K562 (cell line): ENCODE measurements around the gene CFAP69. TPM values are rescaled to one million over a fixed set of nuclear protein-coding genes. Genes with fewer than 3 reads are reported as not detected.

ENCODE experiments used
- ATAC-seq: fragments of 200-7000 bp; cut with Tn5 transposase; 3 replicates; pipeline ENCODE4 v1.9.1; 2020; ENCODE audit warnings: moderate library complexity
- BruUV-seq: library from RNA; stranded (reverse); fragments of 400-500 nt; replicated peaks from 2 replicates; lab custom pipeline; 2021; lab: Mats Ljungman, UMichigan
- CTCF ChIA-PET: fragments of 300-600 bp; formaldehyde crosslinking; extraction: SDS; loops from one replicate; lab custom pipeline; 2021; ENCODE audit warnings: low intra/inter-chr PET ratio; lab: Yijun Ruan, JAX
- POLR2A ChIA-PET: fragments of 300-600, 350-650 bp; sonication (Branson Sonifier 250); formaldehyde crosslinking; extraction: SDS; loops from one replicate; lab custom pipeline; 2021; ENCODE audit warnings: antibody characterized with exemption, inconsistent platforms; lab: Yijun Ruan, JAX
- DNase-seq, 4 experiments: peaks; one replicate each; pipeline versions ENCODE4 v3.0.0 to v3.0.0-alpha.2; 2011 to 2018; ENCODE audit warnings: low spot score in 3 of 4, mixed read lengths in 3 of 4; ENCODE audit errors: extremely low read depth in 1 of 4
- FAIRE-seq: peaks from 2 replicates; lab custom pipeline; 2011; peaks lifted over from hg19 to GRCh38; lab: Jason Lieb, UNC
- H2AFZ ChIP-seq: 2 replicates; pipeline ENCODE4 v1.6.0; 2011; ENCODE audit warnings: low read depth, low read length, control low read depth, inconsistent platforms
- H3K27ac ChIP-seq: fragments of 200-600 bp; 3 replicates; pipeline ENCODE4 v1.8.0; 2011; ENCODE audit warnings: low read depth, mild to moderate bottlenecking, control low read depth, inconsistent platforms, low read length, moderate library complexity, mixed read lengths; ENCODE audit errors: extremely low read depth
- H3K27me3 ChIP-seq, 2 experiments: fragments of 300-600 bp in 1 of 2; 2 replicates in 1 of 2; 3 replicates in 1 of 2; pipeline versions ENCODE4 v1.6.0 to v1.8.0; 2011; ENCODE audit warnings: inconsistent platforms in 2 of 2, low read length in 2 of 2, mild to moderate bottlenecking in 1 of 2, mixed read lengths in 1 of 2, moderate library complexity in 1 of 2; ENCODE audit not compliant: control insufficient read depth in 2 of 2, insufficient read depth in 2 of 2
- H3K36me3 ChIP-seq: fragments of 300-600 bp; 3 replicates; pipeline ENCODE4 v1.8.0; 2011; ENCODE audit warnings: mild to moderate bottlenecking, low read length, inconsistent platforms; ENCODE audit not compliant: control insufficient read depth, insufficient read depth
- H3K4me1 ChIP-seq, 2 experiments: fragments of 200-600 bp in 1 of 2; replicated peaks in 1 of 2; 2 replicates in 1 of 2; 3 replicates in 1 of 2; pipeline versions ENCODE4 v1.5.1 to v1.8.0; 2011; ENCODE audit warnings: inconsistent platforms in 2 of 2, low read length in 2 of 2, mild to moderate bottlenecking in 1 of 2, mixed read lengths in 1 of 2, moderate library complexity in 1 of 2; ENCODE audit not compliant: control insufficient read depth in 2 of 2, insufficient read depth in 2 of 2
- H3K4me2 ChIP-seq: 2 replicates; pipeline ENCODE4 v1.6.1; 2011; ENCODE audit warnings: low read length, control low read depth, inconsistent platforms, mixed read lengths; ENCODE audit not compliant: insufficient read depth
- H3K4me3 ChIP-seq: fragments of 200-600 bp; sonication (generic), shearing (Covaris generic); 2 replicates; pipeline ENCODE4 v1.5.1; 2016; ENCODE audit warnings: control low read depth, inconsistent platforms
- H3K79me2 ChIP-seq: fragments of 200-600 bp; 3 replicates; pipeline ENCODE4 v1.8.0; 2011; ENCODE audit warnings: low read length, inconsistent platforms; ENCODE audit not compliant: control insufficient read depth, insufficient read depth
- H3K9ac ChIP-seq, 2 experiments: 2 replicates each; pipeline versions ENCODE4 v1.6.0 to v1.6.1; 2011; ENCODE audit warnings: low read depth in 2 of 2, low read length in 2 of 2, control low read depth in 1 of 2, inconsistent platforms in 1 of 2, mild to moderate bottlenecking in 1 of 2, mixed read lengths in 1 of 2; ENCODE audit not compliant: insufficient read depth in 1 of 2
- H3K9me1 ChIP-seq: one replicate; pipeline ENCODE4 v1.6.0; 2011; ENCODE audit warnings: inconsistent platforms, mild to moderate bottlenecking, low read length, moderate library complexity; ENCODE audit not compliant: control insufficient read depth, insufficient read depth
- H3K9me3 ChIP-seq: replicated peaks from 2 replicates; pipeline ENCODE4 v1.5.1; 2011; ENCODE audit warnings: low read depth, low read length, inconsistent platforms; ENCODE audit not compliant: control insufficient read depth, insufficient read depth
- H4K20me1 ChIP-seq: replicated peaks from 2 replicates; pipeline ENCODE4 v1.6.1; 2011; ENCODE audit warnings: low read length, inconsistent platforms, mixed read lengths; ENCODE audit not compliant: control insufficient read depth, insufficient read depth
- ELF2 ChIP-seq: fragments of 250-450 bp; sonication (Bioruptor Pico); IDR thresholded peaks from 2 replicates; pipeline ENCODE4 v1.5.0; 2021; ENCODE audit warnings: mild to moderate bottlenecking
- HNRNPH1 ChIP-seq: fragments of 200-400 bp; formaldehyde crosslinking; optimal IDR thresholded peaks from 2 replicates; pipeline ENCODE3; 2017; ENCODE audit warnings: low read depth, mild to moderate bottlenecking, low read length, moderate library complexity
- KHSRP ChIP-seq: fragments of 450-650 bp; IDR thresholded peaks from 2 replicates; pipeline ENCODE4 v1.6.1; 2017
- PML ChIP-seq: IDR thresholded peaks from 2 replicates; pipeline ENCODE4 v1.6.1; 2012; ENCODE audit warnings: low read length, inconsistent platforms
- WGBS: fragments of 100-300 bp; shearing (Covaris generic); methylation state at CpG from one replicate; pipeline ENCODE4 v1.1.6; 2016; ENCODE audit warnings: low coverage, mixed read lengths; ENCODE audit not compliant: insufficient coverage; ENCODE audit errors: missing lambda C conversion rate; 5-methylcytosine and 5-hydroxymethylcytosine counted together
- in situ Hi-C: fragments of 300-500 bp; cut with MboI; formaldehyde crosslinking; loops from 4 replicates; pipeline ENCODE4 v1.15.0; 2018; ENCODE audit warnings: inconsistent platforms, mixed read lengths
- intact Hi-C: fragments of 100-400 bp; cut with micrococcal nuclease; formaldehyde crosslinking; loops from 2 replicates; pipeline ENCODE4 v1.14.2; 2022
- polyA plus RNA-seq, 8 experiments: library from polyadenylated mRNA; depleted of rRNA in 4 of 8; stranded (reverse) in 5 of 8; unstranded in 3 of 8; fragments of >200 nt; fragmentation: Nextera tagmentation in 2 of 8; fragmentation: Illumina TruSeq in 1 of 8; extraction: Ambion mirVana in 2 of 8; extraction: Trizol in 1 of 8; gene quantifications; 2 replicates each; pipeline versions ENCODE4 v1.2.1 to v1.2.3, GENCODE V29; 2011 to 2014; ENCODE audit warnings: inconsistent platforms in 1 of 8, missing spikeins in 1 of 8
- total RNA-seq, 7 experiments: library from RNA; depleted of rRNA in 6 of 7; stranded (reverse); fragments of >200 nt in 6 of 7; fragmentation: Illumina TruSeq in 2 of 7; extraction: Trizol in 2 of 7; gene quantifications; 2 replicates each; pipeline versions ENCODE4 v1.2.1 to v1.2.3, GENCODE V29; 2011 to 2021; ENCODE audit warnings: low replicate concordance in 1 of 7
- TF ChIP-seq, protein P1 (sequence below): sonication (generic); formaldehyde crosslinking; IDR thresholded peaks from 2 replicates; pipeline ENCODE4 v1.8.0; 2022; ENCODE audit warnings: mild to moderate bottlenecking, missing genetic modification reagents
- TF ChIP-seq, protein P2 (sequence below): sonication (generic); formaldehyde crosslinking; IDR thresholded peaks from 2 replicates; pipeline ENCODE4 v1.8.1; 2023; ENCODE audit warnings: mild to moderate bottlenecking, missing genetic modification reagents
- TF ChIP-seq, protein P3 (sequence below): fragments of 450-650 bp; IDR thresholded peaks from 2 replicates; pipeline ENCODE4 v1.6.1; 2016; ENCODE audit warnings: mild to moderate bottlenecking, moderate library complexity

The CFAP69 gene
- total and polyA plus RNA-seq, 9 of the 15 experiments (the other 6 are each of a cell fraction or from before 2014, with no cell fraction given), result 0.24 to 5.1 (median 1.7) TPM

DNA sequence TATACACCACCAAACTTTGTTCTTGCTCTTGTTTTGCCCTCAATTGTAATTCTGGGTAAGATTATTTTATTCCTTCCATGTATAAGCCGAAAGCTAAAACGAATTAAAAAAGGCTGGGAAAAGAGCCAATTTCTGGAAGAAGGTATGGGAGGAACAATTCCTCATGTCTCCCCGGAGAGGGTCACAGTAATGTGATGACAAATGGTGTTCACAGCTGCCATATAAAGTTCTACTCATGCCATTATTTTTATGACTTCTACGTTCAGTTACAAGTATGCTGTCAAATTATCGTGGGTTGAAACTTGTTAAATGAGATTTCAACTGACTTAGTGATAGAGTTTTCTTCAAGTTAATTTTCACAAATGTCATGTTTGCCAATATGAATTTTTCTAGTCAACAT is 12.5 kb upstream of the CFAP69 start:
- in situ Hi-C loops, result no loop called here
- TF ChIP-seq PML (no peak), KHSRP (no peak), HNRNPH1 (no peak), ELF2 (CRISPR knock-in tag) (no peak)
- TF ChIP-seq, protein P1, sequence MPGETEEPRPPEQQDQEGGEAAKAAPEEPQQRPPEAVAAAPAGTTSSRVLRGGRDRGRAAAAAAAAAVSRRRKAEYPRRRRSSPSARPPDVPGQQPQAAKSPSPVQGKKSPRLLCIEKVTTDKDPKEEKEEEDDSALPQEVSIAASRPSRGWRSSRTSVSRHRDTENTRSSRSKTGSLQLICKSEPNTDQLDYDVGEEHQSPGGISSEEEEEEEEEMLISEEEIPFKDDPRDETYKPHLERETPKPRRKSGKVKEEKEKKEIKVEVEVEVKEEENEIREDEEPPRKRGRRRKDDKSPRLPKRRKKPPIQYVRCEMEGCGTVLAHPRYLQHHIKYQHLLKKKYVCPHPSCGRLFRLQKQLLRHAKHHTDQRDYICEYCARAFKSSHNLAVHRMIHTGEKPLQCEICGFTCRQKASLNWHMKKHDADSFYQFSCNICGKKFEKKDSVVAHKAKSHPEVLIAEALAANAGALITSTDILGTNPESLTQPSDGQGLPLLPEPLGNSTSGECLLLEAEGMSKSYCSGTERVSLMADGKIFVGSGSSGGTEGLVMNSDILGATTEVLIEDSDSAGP, result no peak
- TF ChIP-seq, protein P2, sequence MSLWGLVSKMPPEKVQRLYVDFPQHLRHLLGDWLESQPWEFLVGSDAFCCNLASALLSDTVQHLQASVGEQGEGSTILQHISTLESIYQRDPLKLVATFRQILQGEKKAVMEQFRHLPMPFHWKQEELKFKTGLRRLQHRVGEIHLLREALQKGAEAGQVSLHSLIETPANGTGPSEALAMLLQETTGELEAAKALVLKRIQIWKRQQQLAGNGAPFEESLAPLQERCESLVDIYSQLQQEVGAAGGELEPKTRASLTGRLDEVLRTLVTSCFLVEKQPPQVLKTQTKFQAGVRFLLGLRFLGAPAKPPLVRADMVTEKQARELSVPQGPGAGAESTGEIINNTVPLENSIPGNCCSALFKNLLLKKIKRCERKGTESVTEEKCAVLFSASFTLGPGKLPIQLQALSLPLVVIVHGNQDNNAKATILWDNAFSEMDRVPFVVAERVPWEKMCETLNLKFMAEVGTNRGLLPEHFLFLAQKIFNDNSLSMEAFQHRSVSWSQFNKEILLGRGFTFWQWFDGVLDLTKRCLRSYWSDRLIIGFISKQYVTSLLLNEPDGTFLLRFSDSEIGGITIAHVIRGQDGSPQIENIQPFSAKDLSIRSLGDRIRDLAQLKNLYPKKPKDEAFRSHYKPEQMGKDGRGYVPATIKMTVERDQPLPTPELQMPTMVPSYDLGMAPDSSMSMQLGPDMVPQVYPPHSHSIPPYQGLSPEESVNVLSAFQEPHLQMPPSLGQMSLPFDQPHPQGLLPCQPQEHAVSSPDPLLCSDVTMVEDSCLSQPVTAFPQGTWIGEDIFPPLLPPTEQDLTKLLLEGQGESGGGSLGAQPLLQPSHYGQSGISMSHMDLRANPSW (CRISPR knock-in tag), result no peak
- TF ChIP-seq, protein P3, sequence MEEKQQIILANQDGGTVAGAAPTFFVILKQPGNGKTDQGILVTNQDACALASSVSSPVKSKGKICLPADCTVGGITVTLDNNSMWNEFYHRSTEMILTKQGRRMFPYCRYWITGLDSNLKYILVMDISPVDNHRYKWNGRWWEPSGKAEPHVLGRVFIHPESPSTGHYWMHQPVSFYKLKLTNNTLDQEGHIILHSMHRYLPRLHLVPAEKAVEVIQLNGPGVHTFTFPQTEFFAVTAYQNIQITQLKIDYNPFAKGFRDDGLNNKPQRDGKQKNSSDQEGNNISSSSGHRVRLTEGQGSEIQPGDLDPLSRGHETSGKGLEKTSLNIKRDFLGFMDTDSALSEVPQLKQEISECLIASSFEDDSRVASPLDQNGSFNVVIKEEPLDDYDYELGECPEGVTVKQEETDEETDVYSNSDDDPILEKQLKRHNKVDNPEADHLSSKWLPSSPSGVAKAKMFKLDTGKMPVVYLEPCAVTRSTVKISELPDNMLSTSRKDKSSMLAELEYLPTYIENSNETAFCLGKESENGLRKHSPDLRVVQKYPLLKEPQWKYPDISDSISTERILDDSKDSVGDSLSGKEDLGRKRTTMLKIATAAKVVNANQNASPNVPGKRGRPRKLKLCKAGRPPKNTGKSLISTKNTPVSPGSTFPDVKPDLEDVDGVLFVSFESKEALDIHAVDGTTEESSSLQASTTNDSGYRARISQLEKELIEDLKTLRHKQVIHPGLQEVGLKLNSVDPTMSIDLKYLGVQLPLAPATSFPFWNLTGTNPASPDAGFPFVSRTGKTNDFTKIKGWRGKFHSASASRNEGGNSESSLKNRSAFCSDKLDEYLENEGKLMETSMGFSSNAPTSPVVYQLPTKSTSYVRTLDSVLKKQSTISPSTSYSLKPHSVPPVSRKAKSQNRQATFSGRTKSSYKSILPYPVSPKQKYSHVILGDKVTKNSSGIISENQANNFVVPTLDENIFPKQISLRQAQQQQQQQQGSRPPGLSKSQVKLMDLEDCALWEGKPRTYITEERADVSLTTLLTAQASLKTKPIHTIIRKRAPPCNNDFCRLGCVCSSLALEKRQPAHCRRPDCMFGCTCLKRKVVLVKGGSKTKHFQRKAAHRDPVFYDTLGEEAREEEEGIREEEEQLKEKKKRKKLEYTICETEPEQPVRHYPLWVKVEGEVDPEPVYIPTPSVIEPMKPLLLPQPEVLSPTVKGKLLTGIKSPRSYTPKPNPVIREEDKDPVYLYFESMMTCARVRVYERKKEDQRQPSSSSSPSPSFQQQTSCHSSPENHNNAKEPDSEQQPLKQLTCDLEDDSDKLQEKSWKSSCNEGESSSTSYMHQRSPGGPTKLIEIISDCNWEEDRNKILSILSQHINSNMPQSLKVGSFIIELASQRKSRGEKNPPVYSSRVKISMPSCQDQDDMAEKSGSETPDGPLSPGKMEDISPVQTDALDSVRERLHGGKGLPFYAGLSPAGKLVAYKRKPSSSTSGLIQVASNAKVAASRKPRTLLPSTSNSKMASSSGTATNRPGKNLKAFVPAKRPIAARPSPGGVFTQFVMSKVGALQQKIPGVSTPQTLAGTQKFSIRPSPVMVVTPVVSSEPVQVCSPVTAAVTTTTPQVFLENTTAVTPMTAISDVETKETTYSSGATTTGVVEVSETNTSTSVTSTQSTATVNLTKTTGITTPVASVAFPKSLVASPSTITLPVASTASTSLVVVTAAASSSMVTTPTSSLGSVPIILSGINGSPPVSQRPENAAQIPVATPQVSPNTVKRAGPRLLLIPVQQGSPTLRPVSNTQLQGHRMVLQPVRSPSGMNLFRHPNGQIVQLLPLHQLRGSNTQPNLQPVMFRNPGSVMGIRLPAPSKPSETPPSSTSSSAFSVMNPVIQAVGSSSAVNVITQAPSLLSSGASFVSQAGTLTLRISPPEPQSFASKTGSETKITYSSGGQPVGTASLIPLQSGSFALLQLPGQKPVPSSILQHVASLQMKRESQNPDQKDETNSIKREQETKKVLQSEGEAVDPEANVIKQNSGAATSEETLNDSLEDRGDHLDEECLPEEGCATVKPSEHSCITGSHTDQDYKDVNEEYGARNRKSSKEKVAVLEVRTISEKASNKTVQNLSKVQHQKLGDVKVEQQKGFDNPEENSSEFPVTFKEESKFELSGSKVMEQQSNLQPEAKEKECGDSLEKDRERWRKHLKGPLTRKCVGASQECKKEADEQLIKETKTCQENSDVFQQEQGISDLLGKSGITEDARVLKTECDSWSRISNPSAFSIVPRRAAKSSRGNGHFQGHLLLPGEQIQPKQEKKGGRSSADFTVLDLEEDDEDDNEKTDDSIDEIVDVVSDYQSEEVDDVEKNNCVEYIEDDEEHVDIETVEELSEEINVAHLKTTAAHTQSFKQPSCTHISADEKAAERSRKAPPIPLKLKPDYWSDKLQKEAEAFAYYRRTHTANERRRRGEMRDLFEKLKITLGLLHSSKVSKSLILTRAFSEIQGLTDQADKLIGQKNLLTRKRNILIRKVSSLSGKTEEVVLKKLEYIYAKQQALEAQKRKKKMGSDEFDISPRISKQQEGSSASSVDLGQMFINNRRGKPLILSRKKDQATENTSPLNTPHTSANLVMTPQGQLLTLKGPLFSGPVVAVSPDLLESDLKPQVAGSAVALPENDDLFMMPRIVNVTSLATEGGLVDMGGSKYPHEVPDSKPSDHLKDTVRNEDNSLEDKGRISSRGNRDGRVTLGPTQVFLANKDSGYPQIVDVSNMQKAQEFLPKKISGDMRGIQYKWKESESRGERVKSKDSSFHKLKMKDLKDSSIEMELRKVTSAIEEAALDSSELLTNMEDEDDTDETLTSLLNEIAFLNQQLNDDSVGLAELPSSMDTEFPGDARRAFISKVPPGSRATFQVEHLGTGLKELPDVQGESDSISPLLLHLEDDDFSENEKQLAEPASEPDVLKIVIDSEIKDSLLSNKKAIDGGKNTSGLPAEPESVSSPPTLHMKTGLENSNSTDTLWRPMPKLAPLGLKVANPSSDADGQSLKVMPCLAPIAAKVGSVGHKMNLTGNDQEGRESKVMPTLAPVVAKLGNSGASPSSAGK, result no peak

More for the DNA sequence above, 12.5 kb upstream of the CFAP69 start:
- H2AFZ ChIP-seq, result no peak overlapping the region
- no peak overlapping the region for H3K27ac ChIP-seq
- no peaks in the 10 kb centered on the region for H3K79me2 ChIP-seq
- FAIRE-seq, result no peak
- H3K4me3 ChIP-seq, result no peak overlapping the region
- no TSS peak for BruUV-seq
- no peak for DNase-seq
- no peak overlapping the region for H3K4me2 ChIP-seq
- no peaks in the 10 kb centered on the region for H3K4me1 ChIP-seq
- ATAC-seq, result no peak
- H3K9me1 ChIP-seq, result no peaks in the 10 kb centered on the region
- H3K9ac ChIP-seq, result no peak overlapping the region
- POLR2A ChIA-PET, result no interaction called here
- H3K9me3 ChIP-seq, result no peaks in the 10 kb centered on the region
- H3K36me3 ChIP-seq, result no peaks in the 10 kb centered on the region
- no peaks in the 10 kb centered on the region for H4K20me1 ChIP-seq
- CTCF ChIA-PET, result no interaction called here
- intact Hi-C loops, result no loop called here
- H3K27me3 ChIP-seq, result no peaks in the 10 kb centered on the region
- 3% methylated on average over 5 of the region's 5 CpGs for WGBS
